Stimulated activated CD4-positive, alpha-beta T cell treated with anti-CD3 and anti-CD28 coated beads, Interleukin-12 subunit alpha, Interleukin-12 subunit beta, amount 100 ng/mL, for 24 hours (primary cell): Measurements from ENCODE around the gene NBL1.

Experiments
- DNase-seq, 2 experiments: peaks; one replicate each; pipeline ENCODE4 v3.0.0-alpha.2; 2020; ENCODE audit warnings: low read depth in 2 of 2

The NBL1 gene

DNA sequence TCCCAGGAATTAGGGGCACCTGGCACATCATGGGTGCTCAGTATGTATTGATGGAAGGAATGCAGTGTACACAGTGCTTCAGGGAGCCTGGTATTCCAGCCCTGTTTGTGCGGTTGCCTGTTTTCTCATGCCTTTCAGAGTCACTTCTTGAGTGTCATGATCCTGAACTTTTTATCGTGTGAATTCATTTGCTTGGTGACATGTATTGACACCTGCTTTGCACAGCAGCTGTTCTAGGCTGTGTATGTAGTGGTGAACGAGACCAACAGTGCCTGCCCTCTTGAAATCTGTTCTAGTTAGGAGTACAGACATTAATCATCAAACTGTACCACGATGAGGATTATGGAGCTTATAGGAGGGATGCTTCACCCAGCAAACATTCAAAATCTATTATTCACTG, 26.7 kb downstream of the NBL1 start:
- no peak for DNase-seq

DNA sequence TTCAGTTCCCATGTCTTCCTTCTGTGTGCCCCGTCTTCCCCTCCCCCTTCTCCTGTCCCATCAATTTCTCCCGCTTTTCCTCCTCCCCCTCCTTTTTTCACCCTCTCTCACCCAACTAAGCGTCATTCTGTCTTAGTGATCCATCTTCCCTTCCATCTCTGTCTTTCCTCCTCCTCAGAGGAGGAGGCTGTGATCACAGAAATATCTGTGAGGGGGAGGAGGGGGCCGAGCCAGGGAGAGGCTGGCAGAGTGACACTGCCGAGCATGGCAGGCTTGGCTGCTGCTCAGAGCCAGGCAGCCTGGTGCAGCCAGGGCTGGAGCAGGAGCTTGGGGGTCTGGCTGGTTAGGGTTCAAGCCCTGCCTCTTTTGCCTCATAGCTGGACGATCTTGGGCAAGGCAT, 28.1 kb downstream of the NBL1 start:
- no peak for DNase-seq

DNA sequence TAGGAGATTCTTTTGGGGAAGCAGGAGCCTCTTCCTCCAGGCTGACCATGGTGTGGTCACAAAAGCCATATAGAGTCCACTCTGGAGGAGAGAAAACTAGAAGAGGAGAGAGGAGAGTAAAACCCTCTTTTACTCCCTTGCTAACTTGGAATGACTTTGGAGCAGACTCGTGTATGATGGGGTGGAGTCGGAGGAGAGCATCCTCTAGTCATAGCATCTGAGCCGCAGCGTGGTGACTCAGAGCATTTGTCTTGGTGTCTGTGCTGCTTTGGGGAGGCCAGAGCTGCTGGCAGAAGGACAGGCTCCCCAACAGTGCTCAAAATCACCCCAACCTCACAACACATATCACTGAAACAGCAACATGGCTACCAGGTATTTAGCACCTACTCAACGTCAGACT, 31.7 kb downstream of the NBL1 start:
- no peak for DNase-seq

DNA sequence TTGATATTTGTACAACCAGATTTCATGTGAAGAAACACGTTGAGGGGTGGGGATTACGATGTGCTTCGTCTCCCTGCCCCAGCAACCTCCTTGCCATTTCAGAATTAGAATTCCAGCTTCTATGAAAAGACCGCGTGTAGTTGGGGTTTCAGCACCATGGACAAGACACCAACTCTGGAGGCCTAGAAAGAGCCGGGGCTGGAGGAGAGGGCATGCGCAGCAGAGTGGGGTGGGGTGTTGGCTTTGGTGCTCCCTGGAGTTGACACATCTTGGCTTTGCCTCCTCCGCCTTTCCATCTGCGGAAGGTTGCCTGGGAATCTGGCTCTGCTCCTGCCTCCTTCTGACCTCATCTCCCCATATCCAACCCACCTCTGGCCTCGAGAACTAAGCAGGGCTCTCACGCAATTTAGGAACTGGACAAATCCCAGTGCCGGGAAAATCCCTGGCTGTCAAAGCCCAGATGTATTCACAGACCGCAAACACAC, 32.4 kb downstream of the NBL1 start:
- no peak for DNase-seq

DNA sequence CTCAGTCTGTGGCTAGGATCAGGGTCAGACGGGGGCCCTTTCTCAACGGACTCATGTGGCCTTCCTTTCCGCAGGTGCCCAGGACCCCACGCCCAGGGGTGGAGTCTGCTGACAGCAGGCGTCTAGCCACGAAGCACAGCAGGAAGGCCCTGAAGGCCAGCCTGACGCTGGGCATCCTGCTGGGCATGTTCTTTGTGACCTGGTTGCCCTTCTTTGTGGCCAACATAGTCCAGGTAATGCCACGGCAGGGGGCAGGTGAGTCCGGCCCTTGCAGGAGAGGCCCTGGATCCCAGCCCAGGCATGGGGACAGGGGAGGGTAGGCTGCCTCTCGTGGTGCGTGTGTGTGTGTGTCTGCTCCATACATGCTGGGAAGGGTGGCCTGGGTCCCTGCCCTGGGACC, 34.4 kb downstream of the NBL1 start:
- DNase-seq = no peak

DNA sequence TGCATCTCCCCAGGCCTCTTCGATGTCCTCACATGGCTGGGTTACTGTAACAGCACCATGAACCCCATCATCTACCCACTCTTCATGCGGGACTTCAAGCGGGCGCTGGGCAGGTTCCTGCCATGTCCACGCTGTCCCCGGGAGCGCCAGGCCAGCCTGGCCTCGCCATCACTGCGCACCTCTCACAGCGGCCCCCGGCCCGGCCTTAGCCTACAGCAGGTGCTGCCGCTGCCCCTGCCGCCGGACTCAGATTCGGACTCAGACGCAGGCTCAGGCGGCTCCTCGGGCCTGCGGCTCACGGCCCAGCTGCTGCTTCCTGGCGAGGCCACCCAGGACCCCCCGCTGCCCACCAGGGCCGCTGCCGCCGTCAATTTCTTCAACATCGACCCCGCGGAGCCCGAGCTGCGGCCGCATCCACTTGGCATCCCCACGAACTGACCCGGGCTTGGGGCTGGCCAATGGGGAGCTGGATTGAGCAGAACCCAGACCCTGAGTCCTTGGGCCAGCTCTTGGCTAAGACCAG, 34.9 kb downstream of the NBL1 start:
- DNase-seq = no peak

DNA sequence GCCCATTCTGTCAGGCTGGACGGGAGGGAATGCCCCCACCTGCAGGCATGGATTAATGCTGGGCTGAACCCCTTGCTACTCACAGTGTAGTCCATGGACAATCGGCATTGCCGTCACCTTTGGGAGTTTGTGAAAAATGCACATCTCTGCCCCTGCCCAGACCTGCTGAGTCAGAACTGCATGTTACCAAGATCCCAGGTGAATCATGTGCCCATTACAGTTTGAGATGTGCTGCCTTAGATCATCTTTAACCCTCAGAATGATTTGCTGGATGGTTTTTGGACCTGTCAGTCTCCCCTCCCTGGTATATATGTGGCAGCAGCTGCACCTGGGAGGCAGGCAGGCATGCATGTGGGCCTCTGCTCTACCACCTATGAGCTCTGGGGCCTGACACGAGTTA, 35.6 kb downstream of the NBL1 start:
- no peak for DNase-seq

DNA sequence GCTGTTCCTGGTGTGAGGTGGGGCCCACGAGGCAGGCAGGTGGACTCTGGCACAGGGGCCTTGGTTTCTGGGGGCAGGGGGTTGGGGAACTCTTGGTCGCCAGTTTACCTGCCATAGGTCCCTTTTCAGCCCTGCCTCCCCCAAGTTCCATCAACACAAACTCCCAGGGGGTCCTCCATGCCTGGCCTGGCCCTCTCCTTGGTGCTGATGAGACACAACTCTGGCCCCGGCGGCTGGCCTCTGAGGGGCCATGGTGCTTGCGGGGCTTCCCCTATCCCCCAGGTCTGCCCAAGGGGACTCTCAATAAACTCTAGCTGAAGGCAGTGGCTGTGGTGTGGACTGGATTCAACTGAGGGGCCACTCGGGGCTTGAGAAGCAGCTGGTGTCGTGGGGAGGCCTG, 36.5 kb downstream of the NBL1 start:
- DNase-seq = no peak

DNA sequence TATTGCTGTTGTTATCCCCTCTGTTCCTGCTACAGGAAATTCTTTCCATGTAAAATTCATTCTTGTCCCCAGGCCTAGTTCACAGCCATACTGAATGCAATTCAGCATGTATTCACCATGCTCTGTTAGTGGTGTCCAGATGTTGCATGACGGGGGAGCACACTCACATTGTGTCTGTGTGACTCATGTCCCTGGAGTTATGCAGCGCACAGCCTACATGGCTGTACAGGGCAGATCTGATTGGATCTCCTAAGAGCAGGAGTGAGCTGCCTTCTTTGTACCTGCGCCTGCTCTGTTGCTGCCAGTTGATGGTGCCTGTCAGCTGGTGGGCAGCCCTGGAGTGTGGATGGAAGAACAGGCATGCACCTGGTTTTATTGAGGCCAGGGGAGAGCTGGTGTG, 38.1 kb downstream of the NBL1 start:
- no peak for DNase-seq

DNA sequence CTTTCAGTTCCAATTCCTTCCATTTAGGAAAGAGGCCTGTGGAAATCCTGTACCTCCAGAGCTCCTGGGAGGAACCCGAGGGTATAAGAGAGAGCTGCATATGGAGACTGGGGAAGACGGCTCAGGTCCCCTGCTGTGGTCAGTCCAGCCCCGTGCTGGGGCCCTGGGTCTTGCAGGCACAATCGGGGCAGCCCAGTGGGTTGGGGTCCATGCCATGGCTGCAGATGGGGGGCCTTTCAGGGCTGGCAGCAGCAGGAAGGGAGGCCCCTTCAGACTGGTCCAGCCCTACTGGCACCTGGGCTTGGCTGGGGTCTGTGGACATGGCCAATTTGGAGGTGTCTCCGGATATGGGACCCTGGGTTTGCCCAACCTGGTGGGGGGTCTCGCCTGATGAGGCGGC, 38.8 kb downstream of the NBL1 start:
- no peak for DNase-seq

DNA sequence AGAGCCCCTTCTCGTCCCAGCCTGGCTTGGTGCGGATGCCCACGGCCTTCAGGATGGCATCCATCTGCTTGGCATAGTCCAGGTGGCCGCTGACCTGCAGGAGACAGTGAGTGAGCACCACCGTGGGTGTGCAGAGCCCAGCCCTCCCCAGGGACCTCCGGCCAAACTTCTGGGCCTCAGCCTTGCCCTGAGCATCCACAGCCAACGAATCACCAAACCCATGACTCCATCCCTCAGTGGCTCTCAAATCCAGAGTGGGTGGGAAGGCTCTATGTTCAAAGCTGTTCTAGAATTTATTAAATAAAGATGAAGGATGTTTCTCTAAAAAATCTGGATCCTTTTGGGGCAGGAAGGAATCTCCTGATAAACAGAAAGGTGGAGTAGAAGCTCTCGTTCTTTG, 39.2 kb downstream of the NBL1 start:
- DNase-seq = no peak

DNA sequence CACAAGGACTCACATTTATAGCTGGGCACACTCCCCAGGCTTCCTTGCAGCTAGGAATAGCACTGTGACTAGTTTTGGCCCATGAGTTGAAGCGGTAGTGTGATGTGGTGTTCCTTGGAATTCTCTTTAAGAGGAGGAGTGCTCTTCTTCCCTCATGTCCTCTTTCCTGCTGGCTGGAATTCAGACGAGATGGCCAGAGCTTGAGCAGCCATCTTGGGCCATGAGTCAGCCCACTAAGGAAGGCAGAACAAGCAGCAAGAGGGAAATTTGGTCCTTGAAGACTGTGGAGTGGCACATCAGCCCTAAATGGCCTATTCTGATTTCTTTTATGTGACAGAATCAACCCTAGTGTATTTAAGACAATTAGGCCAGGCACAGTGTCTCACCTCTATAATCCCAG, 40.6 kb downstream of the NBL1 start:
- DNase-seq = no peak

DNA sequence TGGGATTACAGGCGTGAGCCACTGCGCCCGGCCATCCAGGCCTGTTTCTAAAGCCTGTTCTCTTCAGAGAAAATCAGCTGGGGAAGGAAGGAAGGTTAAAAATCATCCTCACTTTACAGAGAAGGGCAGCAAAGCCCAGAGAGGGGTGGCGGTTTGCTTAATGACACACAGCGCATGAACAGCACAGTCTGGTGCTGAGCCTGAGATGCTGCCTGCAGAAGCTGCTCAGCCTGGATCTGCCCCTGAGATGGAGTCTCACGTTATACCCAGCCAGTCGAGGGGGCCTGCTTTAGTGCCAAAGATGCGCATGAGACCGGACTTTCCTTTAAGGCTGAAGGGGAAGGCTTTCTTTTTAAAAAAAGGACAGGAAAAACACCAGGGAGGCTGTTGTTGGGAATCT, 41.9 kb downstream of the NBL1 start:
- DNase-seq = no peak

DNA sequence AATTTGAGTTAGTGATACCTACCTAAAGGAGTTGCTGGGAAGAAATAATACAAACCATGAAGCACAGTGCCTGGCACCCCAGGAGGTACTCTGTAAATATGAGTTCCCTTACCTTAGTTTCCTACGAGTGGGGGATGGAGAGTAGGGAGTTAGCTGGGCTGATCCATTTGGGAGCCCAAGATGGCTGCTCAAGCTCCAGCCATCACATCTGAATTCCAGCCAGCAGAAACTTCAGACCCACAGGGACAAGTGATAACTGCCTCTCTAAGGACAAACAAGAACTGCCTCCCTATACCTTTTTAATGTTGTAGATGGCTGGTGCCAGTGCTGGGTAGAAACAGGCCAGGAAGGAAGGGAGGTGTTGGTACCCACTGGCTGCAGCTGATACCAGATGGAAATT, 43.3 kb downstream of the NBL1 start:
- no peak for DNase-seq

DNA sequence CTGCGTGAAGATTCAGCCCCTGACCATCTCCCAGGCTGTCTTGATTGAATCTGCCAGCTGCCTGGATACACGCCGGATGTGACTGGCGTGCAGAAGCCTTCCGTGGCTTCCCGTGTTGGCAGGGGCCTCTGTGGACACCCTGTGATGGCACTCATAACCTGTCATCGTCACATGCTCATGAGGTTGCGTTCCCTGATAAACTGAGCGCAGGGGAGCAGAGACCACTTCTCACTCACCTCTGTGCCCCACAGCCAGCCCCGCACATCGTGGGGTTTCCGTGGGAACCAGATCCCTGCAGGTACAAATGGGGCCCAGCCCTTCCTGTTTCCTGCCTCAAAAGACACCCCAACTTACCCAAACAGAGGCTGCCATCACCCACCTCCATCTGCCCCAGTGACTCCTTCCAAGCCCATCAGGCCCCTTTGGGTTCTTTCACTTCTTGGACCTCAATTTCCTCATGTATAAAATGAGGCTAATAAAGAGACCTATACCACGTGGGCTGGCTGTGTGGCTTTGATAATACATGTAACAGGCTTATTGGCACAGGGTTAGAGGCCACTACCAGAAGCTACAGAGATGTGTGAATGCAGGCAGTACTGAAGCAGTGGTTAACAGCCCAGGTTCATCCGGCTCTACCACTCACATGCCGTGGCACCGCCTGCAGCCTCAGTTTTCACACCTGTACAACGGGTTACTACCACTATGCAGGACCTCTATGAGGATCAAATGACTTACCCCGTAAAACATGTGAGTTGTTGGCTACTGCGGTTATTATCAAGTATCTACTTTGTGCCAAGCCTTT, 44.1 kb downstream of the NBL1 start:
- DNase-seq = no peak

DNA sequence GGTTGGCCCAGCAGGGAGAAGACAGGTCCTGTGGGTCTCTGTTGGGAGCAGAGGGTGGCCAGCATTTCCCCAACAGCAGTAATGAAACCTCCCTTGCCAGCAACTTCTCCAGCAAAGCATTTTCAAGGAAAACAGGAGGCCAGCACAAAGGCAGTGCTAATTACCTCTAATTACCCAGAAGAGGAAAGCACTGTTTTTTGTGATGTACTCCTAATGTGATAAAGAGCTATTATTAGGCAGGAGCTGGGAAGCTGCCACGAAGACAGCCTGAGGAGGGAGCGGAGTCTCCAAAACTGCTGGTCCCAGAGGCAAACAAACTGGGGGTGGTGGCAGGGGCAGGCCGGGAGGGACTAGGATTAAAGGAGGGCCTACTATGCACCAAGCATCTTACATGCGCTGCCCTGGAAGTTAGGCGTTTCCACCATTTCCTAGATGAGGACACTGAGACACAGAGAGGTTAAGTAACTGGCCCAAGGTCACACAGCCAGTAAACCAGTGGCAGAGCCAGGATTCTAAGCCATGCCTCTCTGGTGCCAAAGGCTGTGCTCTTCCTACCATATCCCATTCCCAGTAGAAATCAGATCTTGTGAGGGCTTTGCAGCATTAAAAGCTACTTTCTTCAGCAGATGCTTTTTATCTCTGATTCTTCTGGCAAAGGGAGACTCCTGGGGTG, 45.1 kb downstream of the NBL1 start:
- DNase-seq = no peak

DNA sequence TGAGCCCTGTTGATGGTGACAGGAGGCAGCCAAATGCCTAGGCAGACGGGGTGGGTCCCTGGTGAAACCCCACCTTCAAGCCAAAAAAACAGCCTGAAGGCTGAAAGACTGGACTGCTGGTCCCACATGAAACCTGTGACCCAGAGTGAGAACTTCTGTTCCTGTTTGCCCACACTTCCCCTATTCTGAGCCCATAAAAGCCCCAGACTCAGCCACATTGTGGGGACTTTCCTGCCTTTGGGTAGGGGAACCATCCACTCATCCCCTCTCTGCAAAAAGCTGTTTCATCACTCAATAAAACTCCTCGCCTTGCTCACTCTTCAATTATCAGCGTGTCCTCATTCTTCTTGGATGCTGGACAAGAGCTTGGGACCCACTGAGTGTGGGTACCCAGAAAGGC, 45.7 kb downstream of the NBL1 start:
- DNase-seq = no peak

DNA sequence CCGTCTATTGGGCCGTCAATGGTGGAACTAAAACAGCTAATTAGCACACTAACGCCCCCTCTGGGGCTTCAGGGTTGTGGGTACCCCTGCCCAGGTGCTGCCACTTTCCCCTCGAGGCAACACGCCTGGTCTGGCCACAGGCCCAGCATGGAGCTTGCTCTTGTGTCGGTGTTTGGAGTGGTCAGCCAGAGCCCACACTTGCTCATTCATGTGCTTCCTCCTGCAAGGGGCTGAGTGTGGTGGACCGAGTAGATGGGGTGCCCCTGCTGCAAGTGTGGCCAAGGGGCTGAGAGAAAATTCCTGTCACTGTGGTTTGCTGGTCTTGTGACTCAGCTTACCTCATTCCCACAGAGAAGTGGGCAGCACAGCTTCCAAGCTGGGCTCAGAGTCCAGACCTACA, 46.2 kb downstream of the NBL1 start:
- DNase-seq = no peak

DNA sequence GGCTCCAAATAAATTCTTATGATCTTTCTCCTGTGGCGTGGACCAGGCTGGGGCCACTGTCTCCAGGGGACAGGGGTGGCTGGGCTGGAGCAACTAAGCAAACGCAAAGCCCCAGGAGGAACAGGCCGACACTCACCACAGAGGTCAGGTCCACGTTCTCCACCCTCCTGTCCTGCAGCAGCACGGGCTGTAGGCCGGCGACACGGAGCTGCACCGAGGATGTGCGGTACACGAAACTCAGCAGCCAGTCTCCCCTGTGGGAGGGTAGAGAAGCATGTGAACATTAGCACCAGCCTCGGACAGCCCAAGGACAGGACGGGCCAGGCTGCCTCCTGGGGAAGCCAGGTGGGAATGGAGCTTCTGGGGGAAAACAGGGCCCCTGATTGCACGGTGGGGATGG, 50.2 kb downstream of the NBL1 start:
- no peak for DNase-seq

DNA sequence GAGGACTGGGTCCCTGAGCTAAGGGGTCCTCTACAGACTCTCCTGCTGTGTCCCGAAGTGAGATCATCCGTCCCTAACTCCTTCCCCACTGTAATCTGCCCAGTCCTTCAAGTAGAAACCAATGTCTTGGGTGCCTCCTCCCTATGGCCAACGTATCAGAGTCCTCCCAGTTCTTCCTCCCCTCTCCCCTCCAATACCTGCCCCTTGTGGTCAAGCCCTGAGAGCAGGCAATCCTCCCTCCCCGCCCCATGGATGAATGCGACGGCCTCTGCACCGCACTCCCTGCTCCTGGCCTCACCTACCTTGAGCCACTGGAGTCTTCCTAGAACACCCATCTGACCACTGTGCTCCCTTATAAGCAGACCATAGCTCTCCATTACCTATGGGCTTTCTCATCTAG, 51.7 kb downstream of the NBL1 start:
- no peak for DNase-seq

DNA sequence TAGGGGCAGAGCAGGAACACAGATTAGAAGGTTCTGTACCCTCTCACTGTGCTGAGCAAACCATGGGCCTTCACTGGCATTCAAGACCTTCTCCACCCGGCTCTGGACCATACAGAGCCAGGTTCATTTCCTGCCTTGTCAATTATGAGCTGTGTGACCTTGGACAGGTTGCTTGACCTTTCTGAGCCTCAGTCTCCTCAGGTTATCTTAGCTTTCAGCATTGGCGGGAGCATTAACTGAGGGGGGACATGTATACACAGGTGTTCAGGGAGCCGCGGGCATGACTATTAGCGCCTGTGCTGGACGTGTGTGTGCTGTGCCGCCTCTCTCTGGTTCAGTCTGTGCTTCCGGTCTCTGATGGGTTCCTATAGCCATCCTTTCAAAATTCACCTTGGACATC, 52.7 kb downstream of the NBL1 start:
- no peak for DNase-seq

DNA sequence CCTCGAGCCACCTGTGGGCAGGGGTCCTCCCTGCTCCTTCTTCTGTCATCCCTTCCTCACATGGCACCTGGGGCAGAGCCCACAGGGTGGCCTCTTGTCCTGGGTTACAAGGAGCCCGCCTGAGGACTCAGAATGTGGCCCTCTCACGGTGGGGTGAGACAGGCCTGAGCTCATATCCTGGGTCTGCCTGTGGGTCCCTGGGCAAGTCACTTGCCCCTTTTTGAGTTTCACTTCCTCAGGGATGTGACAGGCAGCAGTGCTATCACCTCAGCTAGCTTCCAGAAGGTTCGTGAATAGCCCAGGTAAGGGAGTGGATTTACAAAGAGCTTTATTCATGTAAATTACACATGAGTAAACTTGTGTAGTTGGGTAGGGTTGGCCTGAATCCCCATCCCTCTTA, 54.1 kb downstream of the NBL1 start:
- DNase-seq = no peak

DNA sequence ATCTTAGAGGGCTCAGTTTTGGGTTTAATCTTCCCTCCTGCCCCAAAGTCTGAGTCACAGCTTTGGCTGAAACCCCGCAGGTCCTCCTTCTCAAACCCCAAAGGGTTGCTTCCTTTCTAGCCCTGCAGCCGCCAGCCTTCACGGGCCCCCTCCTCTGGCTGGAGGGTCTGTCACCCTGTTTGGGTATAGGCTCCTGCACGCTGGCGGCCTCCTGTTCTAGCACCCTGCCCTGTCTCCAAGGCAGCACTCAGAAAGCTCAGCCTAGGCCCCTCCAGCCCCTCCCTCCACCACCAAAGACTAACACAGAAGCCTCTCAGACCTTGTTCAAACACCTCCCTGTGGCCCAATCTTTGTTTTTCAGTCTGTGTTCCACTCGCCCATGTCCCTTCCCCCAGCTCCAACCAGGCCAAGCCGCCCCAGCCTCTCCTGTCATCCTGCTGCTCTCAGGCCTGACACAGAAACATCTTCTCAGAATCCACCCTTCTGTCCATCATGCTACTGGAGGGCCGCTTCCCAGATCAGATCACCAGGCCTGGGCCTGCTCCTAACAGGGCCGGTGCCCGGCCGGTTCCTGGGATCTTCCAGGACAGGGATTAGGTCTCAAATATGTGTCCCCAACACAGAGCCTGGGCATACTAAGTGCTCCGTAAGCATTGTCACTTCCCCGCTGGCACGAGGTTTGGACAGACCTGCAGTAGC, 56.1 kb downstream of the NBL1 start:
- DNase-seq = no peak
